ENCODE results near the gene COPS9. TPM values are rescaled to one million over a fixed set of nuclear protein-coding genes. Genes with fewer than 3 reads are reported as not detected.

Gene COPS9
- total and polyA plus RNA-seq, 2 experiments from 2014 or later = 91.7 to 629 TPM

- DNase-seq (ENCODE audit: low spot score) = no peak
- TF ChIP-seq REST (IDR thresholded peaks at IDR 0.05; ENCODE audit: unreplicated experiment) (no peak), CREB1 (CRISPR knock-in tag; IDR thresholded peaks at IDR 0.05; ENCODE audit: low read depth) (no peak), ETS1 (IDR thresholded peaks at IDR 0.05) (no peak), STAT1 (IDR thresholded peaks at IDR 0.05; ENCODE audit: unreplicated experiment) (no peak), EZH2 (IDR thresholded peaks at IDR 0.05; ENCODE audit: low read depth, unreplicated experiment) (no peak), CTCF (conservative IDR thresholded peaks at IDR 0.05; ENCODE audit: low read depth in 2 of 2) (no peak), JUNB (IDR thresholded peaks at IDR 0.05; ENCODE audit: unreplicated experiment) (no peak), POLR2AphosphoS5 (IDR thresholded peaks at IDR 0.05; ENCODE audit: low read depth) (no peak), EZH2phosphoT487 (IDR thresholded peaks at IDR 0.05; ENCODE audit: unreplicated experiment) (no peak), NANOG (IDR thresholded peaks at IDR 0.05; ENCODE audit: borderline replicate concordance) (no peak), ZNF462 (CRISPR knock-in tag; IDR thresholded peaks at IDR 0.05) (no peak), ZNF331 (CRISPR knock-in tag; IDR thresholded peaks at IDR 0.05; ENCODE audit: low read depth) (no peak), ZNF114 (CRISPR knock-in tag; IDR thresholded peaks at IDR 0.05) (no peak)
- Histone ChIP-seq H3K4me1 (ENCODE audit: insufficient read depth) (no peaks in the 10 kb centered on the region), H3K27ac (ENCODE audit: low read depth) (no peak overlapping the region), H3K27me3 (ENCODE audit: insufficient read depth) (no peaks in the 10 kb centered on the region), H3K4me2 (no peak overlapping the region), H3K79me2 (replicated peaks; ENCODE audit: insufficient read depth) (no peaks in the 10 kb centered on the region), H3K9me2 (ENCODE audit: insufficient read depth) (no peaks in the 10 kb centered on the region), H2AFZ (no peak overlapping the region), H4K20me1 (replicated peaks; ENCODE audit: insufficient read depth) (no peaks in the 10 kb centered on the region), H3K36me3 (ENCODE audit: insufficient read depth) (no peaks in the 10 kb centered on the region), H3K4me3 (no peak overlapping the region), H3F3A (replicated peaks; ENCODE audit: low read depth) (no peaks in the 10 kb centered on the region)
- H3K27ac Mint-ChIP-seq = no peak overlapping the region
- peaks cover 4% of the 10 kb centered on the region for H3K27me3 Mint-ChIP-seq (ENCODE audit: insufficient read depth, low read depth, poor library complexity)
- no peaks in the 10 kb centered on the region for H3K36me3 Mint-ChIP-seq (ENCODE audit: low read depth)
- H3K9me3 Mint-ChIP-seq = peaks cover 3% of the 10 kb centered on the region; the same call in 1 of the 3 replicates
- no peak overlapping the region for H3K4me3 Mint-ChIP-seq
- no peak for ATAC-seq
- peaks cover 2% of the 10 kb centered on the region for H3K4me1 Mint-ChIP-seq
Measured at GRCh38 chr2:240151477-240152031, 15.4 kb upstream of the COPS9 start.

Data from GM23338 (cell line).